ENCODE data around the gene CRYBB1.

- no peak for TF ChIP-seq POLR2A (IDR thresholded peaks at IDR 0.05)
- no peak for TF ChIP-seq CTCF (IDR thresholded peaks at IDR 0.05)
- TF ChIP-seq EP300 (IDR thresholded peaks at IDR 0.05), result no peak
These were observed 67.8 kb downstream of the CRYBB1 start for GRCh38 chr22:26549902-26550497.
